ENCODE results near the gene MPRIP.
"Not testable (repeated sequence)": the region's sequence is repeated elsewhere in the genome, so short reads cannot be mapped to it uniquely, and the experiment has no call there.

Gene MPRIP

GRCh38 chr17:17151541-17151940, 109.3 kb downstream of the MPRIP start:
- no peak for FAIRE-seq

GRCh38 chr17:17151962-17152361, 109.7 kb downstream of the MPRIP start:
- no peak for FAIRE-seq

GRCh38 chr17:17152385-17152784, 110.1 kb downstream of the MPRIP start:
- no peak for FAIRE-seq

GRCh38 chr17:17153071-17153470, 110.8 kb downstream of the MPRIP start:
- FAIRE-seq: no peak

GRCh38 chr17:17153709-17154108, 111.5 kb downstream of the MPRIP start:
- no peak for FAIRE-seq

- no peak for FAIRE-seq
These were observed 112.3 kb downstream of the MPRIP start for GRCh38 chr17:17154556-17154955.

GRCh38 chr17:17154981-17155380, 112.7 kb downstream of the MPRIP start:
- no peak for FAIRE-seq

GRCh38 chr17:17155568-17155967, 113.3 kb downstream of the MPRIP start:
- no peak for FAIRE-seq

GRCh38 chr17:17156107-17156506, 113.8 kb downstream of the MPRIP start:
- no peak for FAIRE-seq

- FAIRE-seq: no peak
These were observed 114.3 kb downstream of the MPRIP start for GRCh38 chr17:17156511-17156910.

GRCh38 chr17:17157041-17157440, 114.8 kb downstream of the MPRIP start:
- no peak for FAIRE-seq

- not testable (repeated sequence) for FAIRE-seq
These were observed 116.2 kb downstream of the MPRIP start for GRCh38 chr17:17158506-17158905.

GRCh38 chr17:17159571-17159970, 117.3 kb downstream of the MPRIP start:
- no peak for FAIRE-seq

GRCh38 chr17:17161121-17161520, 118.9 kb downstream of the MPRIP start:
- FAIRE-seq: no peak

GRCh38 chr17:17161759-17162158, 119.5 kb downstream of the MPRIP start:
- FAIRE-seq: no peak

- no peak for FAIRE-seq
These were observed 121.9 kb downstream of the MPRIP start for GRCh38 chr17:17164156-17164555.

- FAIRE-seq: no peak
These were observed 122.4 kb downstream of the MPRIP start for GRCh38 chr17:17164676-17165075.

GRCh38 chr17:17165666-17166308, 123.5 kb downstream of the MPRIP start:
- FAIRE-seq: no peak

- FAIRE-seq: no peak
These were observed 124.2 kb downstream of the MPRIP start for GRCh38 chr17:17166446-17166845.

GRCh38 chr17:17167356-17167755, 125.1 kb downstream of the MPRIP start:
- FAIRE-seq: no peak

GRCh38 chr17:17167986-17168385, 125.7 kb downstream of the MPRIP start:
- no peak for FAIRE-seq

GRCh38 chr17:17168401-17168800, 126.1 kb downstream of the MPRIP start:
- no peak for FAIRE-seq

- FAIRE-seq: no peak
These were observed 127.1 kb downstream of the MPRIP start for GRCh38 chr17:17169396-17169795.

GRCh38 chr17:17170346-17170985, 128.2 kb downstream of the MPRIP start:
- no peak for FAIRE-seq

GRCh38 chr17:17171186-17171585, 128.9 kb downstream of the MPRIP start:
- FAIRE-seq: no peak
